HG02870 (cell line): ENCODE measurements around the gene ZXDB.
A peak's percentile ranks its signal among the peaks of the same experiment; 100 is the strongest.
"Not testable (repeated sequence)": the region's sequence is repeated elsewhere in the genome, so short reads cannot be mapped to it uniquely, and the experiment has no call there.

Source experiments
- ATAC-seq: cut with Tn5 transposase; IDR thresholded peaks from one replicate; pipeline ENCODE4 v1.9.1; 2021; ENCODE audit warnings: mild to moderate bottlenecking, moderate library complexity; ENCODE audit not compliant: unreplicated experiment

The ZXDB gene

GRCh38 chrX:57591284-57592159 lies at the start of gene ZXDB:
Gene ZXDB, plus strand, starts transcription at chrX:57592011. Its CDS starts 38 bp downstream, at chrX:57592049.
- peak; percentile 37 for ATAC-seq

GRCh38 chrX:57565198-57565597 lies 26.6 kb upstream of the ZXDB start:
- no peak for ATAC-seq

- peak; percentile 59 for ATAC-seq
Observed at GRCh38 chrX:57573754-57574153, 18.1 kb upstream of the ZXDB start.

- not testable (repeated sequence) for ATAC-seq
Observed at GRCh38 chrX:57582948-57583347, 8.9 kb upstream of the ZXDB start.

GRCh38 chrX:57583477-57583876 lies 8.3 kb upstream of the ZXDB start:
- ATAC-seq = no peak

- ATAC-seq = no peak
Observed at GRCh38 chrX:57586360-57586759, 5.5 kb upstream of the ZXDB start.

DNA sequence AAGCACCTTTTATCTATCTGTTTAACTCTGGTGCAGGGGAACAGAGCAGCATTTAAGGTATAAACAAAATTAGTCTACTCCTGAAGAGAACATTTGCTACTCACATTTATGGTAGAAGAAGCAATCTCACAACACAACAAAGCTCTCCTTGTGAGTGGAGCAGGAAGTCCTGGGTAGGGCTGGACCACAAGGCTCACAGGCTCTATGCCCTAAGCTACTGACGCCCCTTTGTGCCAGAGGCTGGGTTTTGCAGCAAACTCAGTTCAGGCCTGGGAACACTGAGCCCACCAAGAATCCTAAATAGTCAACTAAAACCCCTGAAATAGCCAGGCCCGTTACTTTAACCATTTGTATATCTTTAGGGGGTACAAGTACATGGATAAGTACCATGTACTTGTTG lies 4.7 kb upstream of the ZXDB start:
- no peak for ATAC-seq

- ATAC-seq = peak; percentile 31
Observed at GRCh38 chrX:57587607-57588006, 4.2 kb upstream of the ZXDB start.

GRCh38 chrX:57592160-57592893 lies 516 bp downstream of the ZXDB start:
- ATAC-seq = peak; percentile 70

DNA sequence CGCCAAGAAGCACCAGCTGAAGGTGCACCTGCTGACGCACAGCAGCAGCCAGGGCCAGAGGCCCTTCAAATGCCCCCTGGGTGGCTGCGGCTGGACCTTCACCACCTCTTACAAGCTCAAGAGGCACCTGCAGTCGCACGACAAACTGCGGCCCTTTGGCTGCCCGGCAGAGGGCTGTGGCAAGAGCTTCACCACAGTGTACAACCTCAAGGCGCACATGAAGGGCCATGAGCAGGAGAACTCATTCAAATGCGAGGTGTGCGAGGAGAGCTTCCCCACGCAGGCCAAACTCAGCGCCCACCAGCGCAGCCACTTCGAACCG lies 1.0 kb downstream of the ZXDB start:
- ATAC-seq = peak; percentile 43

- ATAC-seq = no peak
Observed at GRCh38 chrX:57595381-57595811, 3.6 kb downstream of the ZXDB start.

DNA sequence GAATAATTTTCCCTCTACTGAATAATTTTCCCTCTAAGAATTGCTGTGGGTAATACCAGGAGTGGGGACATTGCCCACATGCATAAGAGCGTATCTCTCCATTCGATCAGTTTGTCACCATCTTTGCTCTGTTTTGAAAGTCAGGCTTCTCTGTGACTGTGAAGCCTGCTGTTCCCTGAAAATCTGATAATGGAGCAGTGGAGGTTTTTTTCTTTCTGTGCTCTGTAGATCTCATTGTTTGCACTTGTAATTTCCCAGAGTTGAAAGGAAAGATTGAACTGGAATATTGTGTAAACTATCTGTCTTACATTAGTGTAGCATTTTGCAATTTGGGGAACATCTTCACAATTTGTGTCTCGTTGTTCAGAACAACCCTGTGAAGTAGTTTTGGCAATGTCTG lies 4.3 kb downstream of the ZXDB start:
- ATAC-seq = no peak

DNA sequence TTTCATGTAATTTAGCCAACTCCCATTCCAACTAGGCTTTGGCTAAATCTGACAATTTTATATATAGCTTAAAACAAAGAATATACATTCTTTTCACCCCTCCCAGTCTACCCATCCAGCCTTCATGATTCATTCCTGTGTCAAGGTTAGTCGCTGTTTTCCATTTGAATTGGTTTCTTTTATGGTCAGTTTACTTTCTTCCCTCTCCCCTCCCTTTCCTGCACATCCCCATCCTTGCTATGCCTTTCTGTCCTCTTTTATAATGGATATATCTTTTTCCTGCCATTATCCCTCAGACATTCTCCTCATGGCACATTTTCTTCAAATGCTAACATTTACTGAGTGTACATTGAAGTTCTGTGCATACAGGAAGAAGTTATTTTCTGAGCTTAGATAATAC lies 4.7 kb downstream of the ZXDB start:
- ATAC-seq = no peak

GRCh38 chrX:57607295-57608187 lies 15.7 kb downstream of the ZXDB start:
- ATAC-seq = no peak

GRCh38 chrX:57613351-57613750 lies 21.5 kb downstream of the ZXDB start:
- not testable (repeated sequence) for ATAC-seq

DNA sequence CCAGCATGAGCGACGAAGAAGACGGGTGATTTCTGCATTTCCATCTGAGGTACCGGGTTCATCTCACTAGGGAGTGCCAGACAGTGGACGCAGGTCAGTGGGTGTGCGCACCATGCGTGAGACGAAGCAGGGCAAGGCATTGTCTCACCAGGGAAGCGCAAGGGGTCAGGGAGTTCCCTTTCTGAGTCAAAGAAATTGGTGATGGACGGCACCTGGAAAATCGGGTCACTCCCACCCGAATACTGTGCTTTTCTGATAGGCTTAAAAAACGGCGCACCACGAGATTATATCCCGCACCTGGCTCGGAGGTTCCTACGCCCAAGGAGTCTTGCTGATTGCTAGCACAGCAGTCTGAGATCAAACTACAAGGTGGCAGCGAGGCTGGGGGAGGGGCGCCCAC lies 37.6 kb downstream of the ZXDB start:
- ATAC-seq = not testable (repeated sequence)

- no peak for ATAC-seq
Observed at GRCh38 chrX:57640674-57641016, 48.8 kb downstream of the ZXDB start.

DNA sequence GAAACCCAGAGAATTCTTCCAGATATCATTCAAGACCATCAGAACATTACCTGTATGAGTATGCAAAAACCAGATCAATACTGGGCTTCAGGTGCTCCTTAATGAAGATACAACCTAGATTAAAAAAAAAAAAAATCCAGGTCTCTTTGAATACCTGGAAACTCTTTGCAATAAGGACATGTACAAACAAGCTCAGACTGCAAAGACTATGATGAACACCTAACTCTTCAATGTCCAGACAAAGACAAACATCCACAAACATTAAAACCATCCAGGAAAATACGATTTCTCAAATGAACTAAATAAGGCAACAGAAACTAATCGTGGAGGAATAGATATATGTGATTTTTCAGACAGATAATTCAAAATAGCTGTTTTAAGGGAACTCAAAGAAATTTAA lies 49.5 kb downstream of the ZXDB start:
- ATAC-seq = no peak

DNA sequence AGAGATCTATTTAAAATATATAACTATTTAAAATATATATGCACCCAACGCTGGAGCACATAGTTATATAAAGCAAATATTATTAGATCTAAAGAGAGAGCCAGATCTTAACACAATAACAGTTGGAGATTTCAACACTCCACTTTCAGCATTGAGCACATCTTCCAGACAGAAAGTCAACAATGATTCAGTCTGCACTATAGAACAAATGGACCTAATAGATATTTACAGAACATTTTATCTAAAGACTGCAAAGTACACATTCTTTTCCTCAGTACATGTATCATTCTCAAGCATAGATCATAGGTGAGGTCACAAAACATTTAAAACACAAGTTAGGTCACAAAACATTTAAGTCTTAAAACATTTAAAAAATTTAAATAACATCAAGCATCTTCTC lies 51.9 kb downstream of the ZXDB start:
- no peak for ATAC-seq

DNA sequence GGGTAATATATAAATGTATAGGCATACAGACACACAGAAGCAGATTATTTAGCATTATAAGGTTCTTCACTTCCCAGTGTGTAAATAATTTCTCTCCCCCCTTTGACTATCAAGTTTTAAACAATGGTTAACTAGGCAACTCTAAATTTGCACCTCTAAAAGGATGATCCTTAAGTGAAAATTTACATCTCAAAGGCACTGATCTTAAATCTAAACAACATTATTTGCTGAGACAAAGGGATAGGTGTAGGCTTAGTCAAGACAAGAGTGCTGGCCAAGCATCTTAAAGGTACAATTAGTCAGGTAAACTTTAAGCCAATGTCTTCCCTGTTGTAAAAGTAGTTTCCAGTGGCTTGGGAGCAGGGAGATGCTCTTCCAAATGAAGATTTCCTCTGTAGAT lies 55.2 kb downstream of the ZXDB start:
- no peak for ATAC-seq
